Stimulated activated CD8-positive, alpha-beta memory T cell treated with anti-CD3 and anti-CD28 coated beads, Interleukin-15, amount 100 ng/mL, for 48 hours (primary cell): Measurements from ENCODE around the gene PIP4K2B.
"Not testable (repeated sequence)": the region's sequence is repeated elsewhere in the genome, so short reads cannot be mapped to it uniquely, and the experiment has no call there.

Experiments
- DNase-seq, 2 donors: peaks; one replicate each; pipeline ENCODE4 v3.0.0-alpha.2; 2020; ENCODE audit warnings: low read depth in 2 of 2

The PIP4K2B gene

DNA sequence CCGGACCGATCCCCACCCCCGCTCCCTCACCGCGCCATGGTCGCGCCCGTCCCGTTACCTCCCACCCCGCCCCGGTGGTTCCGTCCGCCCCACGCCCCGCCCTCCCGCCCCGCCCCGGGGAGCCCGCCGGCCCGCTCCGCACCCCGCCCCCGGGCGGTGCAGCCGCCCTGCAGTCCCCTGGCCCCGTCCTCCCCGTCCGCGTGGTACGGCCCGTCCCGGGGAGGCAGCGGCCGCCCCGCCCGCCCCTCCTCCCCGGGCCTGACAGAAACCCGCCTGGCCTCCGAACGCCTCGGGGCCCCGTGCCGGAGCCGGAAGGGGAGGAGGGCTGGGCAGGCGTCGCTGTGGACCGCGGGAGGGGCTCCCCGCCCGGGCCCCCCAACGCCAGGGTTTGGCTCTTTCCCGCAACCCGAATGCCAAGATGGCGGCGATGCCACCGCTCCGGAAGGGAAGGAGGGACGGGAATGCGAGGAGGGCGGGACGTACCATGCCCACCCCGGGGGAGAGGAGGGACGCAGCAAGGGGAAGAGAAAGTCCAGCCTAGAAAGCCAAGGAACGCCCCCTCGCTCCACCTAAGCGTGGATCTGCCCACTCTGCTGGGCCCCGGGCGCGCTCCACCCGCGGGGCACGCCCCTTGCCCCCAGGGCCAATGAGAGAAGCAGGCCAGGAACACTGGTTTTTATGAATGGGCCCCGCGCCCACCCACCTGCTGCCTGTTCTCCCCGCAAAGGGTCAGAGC, at the start of gene PIP4K2B:
TSS of gene PIP4K2B (minus strand) at position 56 of the 736 bp plus-strand sequence. CDS start 132 bp downstream, outside the sequence.
- DNase-seq = peak; percentile 84 to 89

DNA sequence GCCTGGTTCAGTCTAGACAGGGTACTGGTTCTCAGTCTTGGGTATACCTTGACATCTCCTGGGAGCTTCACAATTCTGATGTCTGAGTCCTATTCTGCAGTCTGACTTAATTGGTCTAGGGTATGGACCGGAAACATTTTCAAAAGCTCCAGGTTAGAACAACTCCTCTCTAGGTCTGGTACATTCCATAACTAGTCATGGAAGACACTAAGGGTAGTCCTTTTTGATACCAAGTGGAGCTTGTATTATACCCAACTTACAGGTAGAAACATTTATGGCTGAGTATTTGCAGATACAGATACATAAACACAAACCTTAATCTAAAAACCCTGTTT, 49.2 kb upstream of the PIP4K2B start:
- DNase-seq = no peak

DNA sequence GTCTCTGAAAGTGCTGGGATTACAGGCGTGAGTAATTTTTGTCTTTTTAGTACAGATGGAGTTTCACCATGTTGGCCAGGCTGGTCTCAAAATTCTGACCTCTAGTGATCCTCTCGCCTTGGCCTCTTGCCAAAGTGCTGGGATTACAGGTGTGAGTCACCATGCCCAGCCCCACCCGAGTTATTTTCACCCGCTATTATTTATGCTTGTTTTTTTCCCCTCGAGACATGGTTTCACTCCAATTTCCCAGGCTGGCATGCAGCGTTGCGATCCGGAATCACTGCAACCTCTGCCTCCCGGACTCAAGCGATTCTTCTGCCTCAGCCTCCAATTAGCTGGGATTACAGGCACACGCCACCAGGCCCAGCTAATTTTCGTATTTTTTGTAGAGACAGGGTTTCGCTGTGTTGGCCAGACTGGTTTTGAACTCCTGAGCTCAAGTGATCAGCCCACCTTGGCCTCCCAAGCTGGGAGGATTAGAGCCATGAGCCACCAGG, 45.0 kb upstream of the PIP4K2B start:
- DNase-seq = no peak

GRCh38 chr17:38825762-38826247, 26.4 kb upstream of the PIP4K2B start:
- no peak for DNase-seq

GRCh38 chr17:38824899-38825761, 25.8 kb upstream of the PIP4K2B start, which contains the start of gene CWC25:
CWC25 (minus strand) TSS chr17:38825321; CDS start chr17:38825183, 138 bp downstream.
- DNase-seq = peak; percentile 86 to 94

DNA sequence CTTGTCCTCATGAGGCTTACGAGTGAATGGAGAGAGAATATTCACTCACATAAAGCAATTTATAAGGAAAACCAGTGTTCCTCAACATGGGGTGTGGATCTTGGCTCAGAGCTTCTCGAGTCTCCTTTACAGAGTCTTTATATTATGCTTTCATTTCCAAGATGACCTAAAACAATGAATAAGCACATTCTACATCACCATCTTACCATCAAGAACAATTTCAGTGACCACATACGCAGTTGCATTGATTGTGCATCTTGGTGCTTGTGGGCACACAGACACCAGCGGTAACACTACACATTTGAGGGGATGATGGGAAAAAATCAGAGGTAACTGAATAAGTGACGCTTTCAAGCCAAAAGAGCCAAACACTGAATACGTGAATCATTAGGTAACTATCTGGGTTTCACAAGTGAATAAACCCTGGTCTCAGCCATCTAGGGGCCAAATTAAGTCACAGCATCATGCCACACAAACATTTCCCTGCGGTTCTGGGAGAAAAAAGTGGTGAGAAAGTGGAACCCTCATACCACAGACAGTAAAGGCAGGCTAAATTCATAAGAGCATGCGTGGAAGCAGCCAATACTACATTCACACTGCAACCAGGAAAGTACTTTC, 16.3 kb upstream of the PIP4K2B start:
- DNase-seq = peak; percentile 15 to 19

DNA sequence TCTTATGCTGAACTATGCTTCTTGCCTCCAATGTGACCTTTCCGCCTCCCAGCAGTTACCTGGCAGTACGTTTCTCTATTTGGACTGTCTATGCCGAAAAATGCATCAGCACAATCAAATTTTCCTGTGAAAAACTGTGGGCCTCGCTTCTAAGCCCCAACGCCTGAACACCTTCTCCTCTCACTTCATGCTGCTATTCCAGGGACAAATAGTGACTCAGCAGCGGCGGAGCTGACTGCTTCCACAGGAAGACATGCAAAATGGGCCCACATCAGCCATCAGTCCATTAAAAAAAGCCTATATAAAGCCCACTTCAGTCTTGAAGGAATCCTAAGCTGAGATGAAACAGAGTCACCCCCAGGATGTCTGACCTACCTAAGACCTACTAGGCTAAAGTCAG, 10.5 kb upstream of the PIP4K2B start:
- no peak for DNase-seq

DNA sequence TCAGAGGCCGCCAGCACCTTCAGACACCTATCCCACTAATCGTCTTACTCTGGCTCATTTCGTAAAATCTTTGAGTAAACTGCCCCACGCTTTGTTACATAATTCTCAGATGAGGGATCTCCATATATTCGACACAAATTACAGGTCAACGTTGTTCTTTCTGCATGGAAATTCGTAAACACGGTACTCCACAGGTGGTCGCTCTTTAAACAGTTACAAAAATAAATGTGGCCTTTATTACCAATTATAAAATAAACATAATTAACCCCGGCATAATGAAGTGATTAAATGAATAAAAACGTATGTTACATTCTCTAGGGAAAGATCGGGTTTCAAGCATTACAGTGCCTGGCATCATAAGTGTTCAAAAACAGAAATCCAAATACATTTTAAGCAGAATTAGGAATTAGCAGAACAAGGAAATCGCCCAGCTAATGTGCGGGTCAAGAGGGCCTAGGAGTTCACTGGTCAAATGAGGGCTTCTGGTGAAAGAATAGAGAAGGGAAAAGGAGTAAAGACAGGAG, 943 bp upstream of the PIP4K2B start:
- no peak for DNase-seq

- peak; percentile 34 to 45 for DNase-seq
Measured at GRCh38 chr17:38798614-38799500, 499 bp downstream of the PIP4K2B start.

GRCh38 chr17:38797828-38798227, 1.5 kb downstream of the PIP4K2B start:
- no peak for DNase-seq

GRCh38 chr17:38797158-38797490, 2.2 kb downstream of the PIP4K2B start:
- no peak for DNase-seq

DNA sequence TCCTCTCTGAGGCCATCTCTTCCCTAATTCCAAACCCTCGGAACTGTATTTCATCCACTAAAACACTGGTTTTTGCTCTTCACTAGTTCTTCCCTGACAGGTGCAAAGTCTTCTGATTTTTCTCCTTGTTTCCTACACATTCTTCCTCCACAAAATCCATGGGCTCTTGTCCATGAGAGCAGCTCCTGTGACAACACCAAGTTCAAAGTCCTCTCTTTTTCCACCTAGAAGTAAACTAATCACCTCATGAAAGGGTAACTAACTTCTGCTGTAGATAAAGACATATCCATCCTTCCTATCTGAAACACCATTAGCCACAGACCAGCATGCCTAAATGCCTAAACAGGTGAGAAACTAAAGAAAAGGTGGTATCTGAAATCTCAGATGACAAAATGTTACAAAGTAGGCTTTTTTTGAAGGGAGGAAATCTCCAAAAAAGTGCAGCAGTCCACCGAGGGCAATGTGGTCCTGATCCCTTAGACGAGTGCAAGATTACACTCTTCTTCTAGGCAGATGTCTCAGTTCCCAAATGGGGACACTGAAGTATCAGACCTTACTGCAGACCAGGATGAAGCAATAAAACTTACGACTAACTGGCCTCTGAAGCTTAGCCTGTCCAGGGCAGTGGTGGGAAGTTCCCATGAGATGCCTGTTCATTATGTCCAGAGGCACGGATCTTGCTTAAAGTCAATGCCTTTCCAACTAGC, 2.8 kb downstream of the PIP4K2B start:
- DNase-seq = no peak

GRCh38 chr17:38794221-38794620, 5.1 kb downstream of the PIP4K2B start:
- DNase-seq = no peak

DNA sequence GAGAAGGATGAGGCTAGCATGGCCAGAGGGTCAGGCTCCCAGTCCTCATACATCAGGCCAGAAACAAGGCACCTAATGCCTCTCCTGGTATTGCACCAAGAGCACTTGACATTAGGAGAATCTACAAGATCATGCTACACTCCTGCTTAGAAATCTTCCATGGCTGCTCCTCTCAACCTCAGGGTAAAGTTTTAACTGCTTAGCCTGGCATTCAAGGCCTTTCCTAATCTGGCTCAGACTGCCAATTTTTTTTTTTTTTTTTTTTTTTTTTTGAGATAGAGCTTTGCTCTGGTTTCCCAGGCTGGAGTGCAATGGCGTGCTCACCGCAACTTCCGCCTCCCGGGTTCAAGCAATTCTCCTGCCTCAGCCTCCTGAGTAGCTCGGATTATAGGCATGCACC, 8.2 kb downstream of the PIP4K2B start:
- DNase-seq = no peak

DNA sequence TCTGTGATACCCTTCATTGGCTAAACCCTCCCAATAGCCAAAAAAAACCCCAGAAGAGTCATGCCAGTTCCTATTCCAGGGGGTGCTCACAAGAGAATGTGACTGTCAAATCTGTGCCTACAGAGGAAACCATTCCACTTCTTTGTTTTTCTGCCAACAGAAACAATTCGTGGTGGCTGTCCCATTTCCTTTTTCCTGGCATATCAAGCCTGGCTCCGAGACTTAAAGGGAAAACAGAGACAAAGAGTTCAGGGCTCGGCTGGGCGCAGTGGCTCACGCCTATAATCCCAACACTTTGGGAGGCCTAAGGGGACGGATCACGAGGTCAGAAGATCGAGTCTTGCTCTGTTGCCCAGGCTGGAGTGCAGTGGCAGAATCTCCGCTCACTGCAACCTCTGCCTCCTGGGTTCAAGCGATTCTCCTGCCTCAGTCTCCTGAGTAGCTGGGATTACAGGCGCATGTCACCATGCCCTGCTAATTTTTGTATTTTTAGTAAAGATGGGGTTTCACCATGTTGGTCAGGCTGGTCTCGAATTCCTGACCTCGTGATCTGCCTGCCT, 9.1 kb downstream of the PIP4K2B start:
- DNase-seq = not testable (repeated sequence)

DNA sequence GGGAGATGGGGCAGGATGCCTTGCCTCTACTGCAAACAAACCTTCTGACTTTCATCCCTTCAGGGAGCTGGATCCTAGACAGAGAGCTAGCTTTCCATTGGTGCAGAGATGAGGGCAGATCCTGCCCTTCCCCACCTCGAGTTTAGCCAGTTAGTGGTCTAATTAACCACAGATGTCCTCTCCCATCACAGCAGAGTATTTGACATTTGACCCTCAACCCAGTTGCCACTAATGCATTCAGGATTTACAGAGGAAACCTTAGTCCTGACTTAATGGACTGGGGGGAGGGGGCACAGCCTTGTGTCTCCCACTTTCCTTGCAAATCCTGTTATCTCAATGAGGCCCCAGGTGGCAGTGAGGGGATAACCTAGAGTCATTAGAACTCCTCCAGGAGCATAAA, 10.2 kb downstream of the PIP4K2B start:
- DNase-seq = no peak

DNA sequence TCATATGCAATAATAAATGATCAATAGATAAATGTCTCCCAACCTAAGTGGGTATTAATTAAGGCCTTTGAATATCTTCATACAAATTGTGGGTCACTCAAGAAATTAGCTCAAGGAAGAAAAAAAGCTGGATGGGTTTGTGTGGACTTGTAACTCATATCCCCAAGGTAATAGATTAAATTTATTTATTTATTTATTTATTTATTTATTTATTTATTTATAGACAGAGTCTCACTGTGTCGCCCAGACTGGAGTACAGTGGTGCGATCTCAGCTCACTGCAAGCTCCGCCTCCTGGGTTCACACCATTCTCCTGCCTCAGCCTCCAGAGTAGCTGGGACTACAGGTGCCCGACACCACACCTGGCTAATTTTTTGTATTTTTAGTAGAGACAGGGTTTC, 11.4 kb downstream of the PIP4K2B start:
- DNase-seq = not testable (repeated sequence)

- no peak for DNase-seq
Measured at GRCh38 chr17:38786372-38786771, 13.0 kb downstream of the PIP4K2B start.

- no peak for DNase-seq
Measured at GRCh38 chr17:38783227-38783626, 16.1 kb downstream of the PIP4K2B start.
